ENCODE results near the gene DACT2.
"Not testable (repeated sequence)": the region's sequence is repeated elsewhere in the genome, so short reads cannot be mapped to it uniquely, and the experiment has no call there.

The DACT2 gene

DNA sequence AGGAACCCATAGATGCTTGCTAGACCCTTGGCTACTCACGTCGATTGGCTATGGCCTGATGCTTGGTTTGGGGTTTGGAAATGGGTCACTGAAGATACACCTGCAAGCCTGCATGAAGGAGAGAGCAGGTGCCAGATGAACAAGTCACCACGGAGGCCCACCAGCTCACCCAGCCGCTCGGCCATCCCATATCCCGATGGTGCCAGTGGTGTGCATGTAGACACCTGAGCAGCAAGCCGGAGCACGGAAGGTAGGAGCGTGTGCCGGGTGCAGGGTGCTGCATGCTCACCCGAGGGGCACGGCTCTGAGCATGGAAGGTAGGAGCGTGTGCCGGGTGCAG lies 35.9 kb downstream of the DACT2 start:
- no peak for DNase-seq

- no peak for DNase-seq
Measured at GRCh38 chr6:168282985-168283685, 36.4 kb downstream of the DACT2 start.

- DNase-seq: no peak
Measured at GRCh38 chr6:168281826-168282225, 37.8 kb downstream of the DACT2 start.

- peak in 1 of 56 donors; percentile 77 for DNase-seq
Measured at GRCh38 chr6:168281314-168281713, 38.3 kb downstream of the DACT2 start.

- no peak for DNase-seq
Measured at GRCh38 chr6:168280899-168281245, 38.7 kb downstream of the DACT2 start.

DNA sequence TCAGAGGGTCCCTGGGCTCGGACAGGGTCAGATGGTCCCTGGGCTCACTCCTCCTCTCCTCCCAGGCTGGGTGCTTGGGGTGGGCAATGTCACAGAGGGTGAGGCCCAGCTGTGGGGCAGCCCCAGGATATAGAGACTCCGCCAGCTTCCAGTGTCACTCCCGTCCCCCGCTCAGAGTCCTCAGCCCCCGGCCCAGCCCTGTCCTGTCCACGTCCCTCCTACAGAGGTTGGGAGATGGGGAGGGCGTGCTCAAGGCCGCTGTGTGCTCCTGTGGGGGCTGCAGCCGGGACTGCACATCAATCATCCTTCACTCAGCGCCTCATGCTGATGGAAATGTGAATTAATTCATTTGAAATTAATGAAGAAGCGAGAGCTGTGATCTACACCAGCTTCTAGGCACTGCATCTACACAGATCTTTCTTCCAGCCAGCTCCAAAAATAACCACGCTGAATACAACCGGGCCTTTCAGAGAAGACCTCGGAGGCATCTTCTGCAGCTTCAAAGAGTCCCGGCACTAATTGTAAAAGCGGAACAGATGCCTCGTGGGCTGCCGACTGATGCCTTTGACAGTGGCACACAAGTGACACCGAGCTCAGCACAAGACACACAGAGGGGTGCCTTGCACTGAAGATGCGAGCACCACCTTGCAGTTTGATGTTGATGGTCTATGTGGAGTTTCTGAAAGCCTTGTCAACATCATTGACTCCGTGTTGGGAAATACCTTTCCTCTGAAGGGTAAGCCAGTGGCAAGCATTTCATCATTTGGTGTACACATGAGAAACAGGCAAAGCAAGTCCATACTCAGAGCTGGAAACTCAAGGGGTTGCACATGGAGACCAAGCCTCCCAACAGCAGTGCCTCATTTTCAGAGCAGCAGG lies 39.3 kb downstream of the DACT2 start:
- DNase-seq: peak in 2 of 56 donors; percentile 17 to 35

DNA sequence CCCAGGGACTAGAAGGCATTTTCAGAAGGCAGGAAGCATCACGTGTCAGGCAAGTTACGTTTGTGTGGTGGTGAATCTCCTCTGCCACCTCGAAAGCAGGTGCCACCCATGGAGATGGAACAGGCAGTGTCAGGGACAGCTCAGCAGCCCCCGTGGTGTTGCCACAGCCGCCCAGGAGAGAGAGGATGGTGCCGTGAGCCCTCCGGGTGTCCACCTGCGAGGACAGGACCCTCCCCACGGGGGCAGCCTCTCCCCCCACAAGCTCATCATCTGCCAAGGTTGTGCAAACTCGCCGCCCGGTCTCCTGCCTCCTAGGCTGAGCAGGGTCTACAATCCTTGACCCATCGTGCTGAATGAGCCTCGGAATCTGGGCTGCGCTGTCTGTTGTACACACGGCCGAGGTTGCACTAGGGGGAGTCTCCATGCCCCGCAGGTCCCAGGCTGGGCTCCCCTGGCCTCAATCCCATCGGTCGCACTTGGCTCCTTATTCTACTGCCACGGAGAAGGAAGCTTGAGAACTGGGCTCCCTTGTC lies 40.1 kb downstream of the DACT2 start:
- no peak for DNase-seq

DNA sequence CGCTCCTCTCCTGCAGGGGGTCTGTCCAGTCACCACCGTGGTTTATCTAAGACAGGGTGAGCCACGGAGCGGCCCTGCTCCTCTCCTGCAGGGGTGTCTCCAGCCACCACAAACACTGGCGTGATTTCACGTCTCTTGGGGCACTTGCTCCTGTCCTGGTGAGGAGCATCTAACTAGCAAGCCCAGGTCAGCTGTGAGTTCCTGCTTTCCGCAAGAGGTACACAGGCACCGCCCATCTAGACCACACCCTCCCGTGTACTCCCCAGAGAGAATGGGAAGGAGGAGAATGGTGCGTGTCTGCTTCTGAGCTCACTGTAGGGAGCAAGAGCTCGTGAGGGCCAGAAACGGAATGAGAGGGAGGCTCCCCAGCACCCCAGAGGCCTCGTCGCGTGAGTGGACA lies 40.7 kb downstream of the DACT2 start:
- DNase-seq: no peak

DNA sequence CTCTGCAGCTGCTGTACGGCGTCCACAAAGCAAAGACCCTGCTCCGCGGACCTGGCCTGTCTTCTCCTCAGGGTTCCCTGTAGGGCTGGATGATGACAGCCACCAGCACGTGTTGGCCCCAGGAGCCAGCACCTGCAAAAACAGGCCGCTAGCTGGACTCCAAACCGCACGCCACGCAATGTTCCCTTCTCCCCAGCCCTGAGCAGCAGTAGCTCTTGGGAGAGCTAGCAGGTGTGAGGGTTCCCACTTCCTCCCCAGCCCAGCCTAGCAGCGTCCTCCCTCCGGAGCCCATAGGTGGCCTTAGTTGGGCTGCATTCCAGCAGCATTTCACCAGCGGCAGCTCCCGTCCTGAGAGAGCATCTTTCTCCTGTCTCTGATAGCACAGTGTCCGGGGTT lies 42.3 kb downstream of the DACT2 start:
- no peak for DNase-seq

DNA sequence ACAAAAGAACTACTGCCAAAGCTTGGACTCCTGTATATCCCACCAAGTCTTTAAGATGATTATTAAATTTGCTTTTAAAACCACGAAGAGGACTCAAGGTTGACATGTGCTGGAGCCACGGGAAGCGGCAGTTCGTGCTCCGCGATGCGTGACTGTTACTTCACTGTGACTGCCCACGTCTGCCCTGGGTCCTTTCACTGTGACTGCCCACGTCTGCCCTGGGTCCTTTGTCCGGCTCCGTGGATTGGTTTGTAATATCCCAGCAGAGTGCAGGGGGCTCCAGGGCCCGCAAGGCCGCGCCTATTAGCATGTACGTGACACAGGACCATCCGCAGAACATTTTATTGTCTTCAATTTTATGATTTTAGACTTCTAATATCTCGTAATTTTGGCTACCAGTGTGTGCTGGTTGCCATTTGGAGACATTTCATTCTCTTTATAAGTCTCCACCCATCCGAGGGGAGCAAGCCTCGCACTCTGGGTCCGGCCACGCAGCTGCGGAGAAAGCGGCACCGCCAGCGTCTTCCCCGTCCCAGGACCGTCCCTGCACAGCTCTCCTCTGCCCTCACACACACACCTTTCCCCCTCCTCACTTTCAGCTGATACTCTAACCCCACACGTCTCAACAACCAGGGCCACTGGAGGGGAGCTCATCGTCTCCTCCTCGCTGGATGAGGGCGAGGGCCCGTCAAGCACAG lies 42.9 kb downstream of the DACT2 start:
- no peak for DNase-seq

- no peak for DNase-seq
Measured at GRCh38 chr6:168275168-168275567, 44.4 kb downstream of the DACT2 start.

- no peak for DNase-seq
Measured at GRCh38 chr6:168274037-168274952, 45.3 kb downstream of the DACT2 start.

GRCh38 chr6:168273441-168274036 lies 46.0 kb downstream of the DACT2 start:
- no peak for DNase-seq

GRCh38 chr6:168272415-168273325 lies 46.9 kb downstream of the DACT2 start:
- DNase-seq: no peak

DNA sequence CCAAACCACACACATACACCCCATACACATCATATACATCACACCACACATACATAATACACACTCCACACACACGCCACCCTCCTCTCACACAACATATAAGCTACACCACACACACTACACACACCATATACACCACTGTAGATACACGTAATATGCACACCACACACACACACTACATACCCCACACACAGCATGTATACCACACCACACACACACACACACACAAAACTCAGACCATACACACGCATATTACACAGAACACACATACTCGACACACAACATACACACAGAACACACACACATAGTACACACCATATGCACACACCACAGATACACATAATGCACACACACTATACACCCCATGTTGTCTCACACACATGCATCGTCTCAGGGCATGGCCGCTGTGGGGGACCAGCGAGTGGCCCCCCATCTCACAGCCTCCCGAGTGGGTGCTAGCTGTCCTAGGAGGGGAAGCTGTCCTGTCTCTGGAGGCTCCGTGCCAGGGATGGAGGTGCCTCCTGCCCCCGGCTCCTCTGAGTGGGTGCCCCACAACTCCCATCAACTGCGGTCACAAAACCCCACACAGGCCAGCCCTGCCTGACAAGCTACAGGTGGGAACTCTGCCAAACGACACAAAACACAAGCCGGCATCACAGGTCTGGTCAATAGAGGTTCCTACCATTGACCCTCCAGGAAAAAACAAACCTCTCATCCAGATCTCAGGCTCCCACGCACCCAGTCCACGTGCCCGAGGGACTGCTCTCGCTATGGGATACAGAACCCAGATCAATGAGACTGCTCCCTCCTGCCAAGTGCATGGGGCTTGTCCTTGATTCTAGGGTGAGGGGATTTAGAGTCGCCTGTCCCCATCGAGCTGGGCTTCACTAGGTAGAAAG lies 49.1 kb downstream of the DACT2 start:
- no peak for DNase-seq

DNA sequence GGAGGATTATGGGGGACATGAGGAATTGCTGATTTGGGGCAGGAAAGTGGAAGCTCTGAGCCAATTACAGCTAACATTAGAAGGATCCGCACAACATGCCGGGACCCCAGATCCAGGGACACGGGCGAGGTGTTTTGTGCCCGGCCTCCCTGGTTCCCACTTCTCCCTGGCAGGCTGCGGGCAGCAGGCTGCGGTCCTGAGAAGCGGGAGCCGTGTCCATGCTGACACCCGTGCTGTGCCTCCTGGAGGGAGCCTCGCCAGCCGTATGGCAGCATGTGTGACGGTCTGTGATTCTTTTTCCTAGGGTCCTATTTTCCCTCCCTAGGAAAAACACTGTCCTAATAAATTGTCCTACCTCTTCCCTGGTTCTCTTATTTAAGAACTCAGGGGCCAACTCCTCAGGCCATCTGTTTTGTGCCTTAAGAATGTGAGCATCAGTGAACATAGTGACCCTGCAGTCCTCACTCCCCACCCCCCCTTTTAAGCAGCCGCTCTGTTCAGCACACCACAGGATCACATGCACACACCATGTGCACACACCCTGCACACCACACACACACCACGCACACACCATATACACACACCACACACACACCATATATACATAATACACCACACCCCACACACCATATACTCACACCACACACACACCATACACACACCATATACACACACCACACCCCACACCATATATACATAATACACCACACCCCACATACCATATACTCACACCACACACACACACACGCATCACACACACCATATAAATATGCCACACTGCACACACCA lies 49.9 kb downstream of the DACT2 start:
- no peak for DNase-seq

DNA sequence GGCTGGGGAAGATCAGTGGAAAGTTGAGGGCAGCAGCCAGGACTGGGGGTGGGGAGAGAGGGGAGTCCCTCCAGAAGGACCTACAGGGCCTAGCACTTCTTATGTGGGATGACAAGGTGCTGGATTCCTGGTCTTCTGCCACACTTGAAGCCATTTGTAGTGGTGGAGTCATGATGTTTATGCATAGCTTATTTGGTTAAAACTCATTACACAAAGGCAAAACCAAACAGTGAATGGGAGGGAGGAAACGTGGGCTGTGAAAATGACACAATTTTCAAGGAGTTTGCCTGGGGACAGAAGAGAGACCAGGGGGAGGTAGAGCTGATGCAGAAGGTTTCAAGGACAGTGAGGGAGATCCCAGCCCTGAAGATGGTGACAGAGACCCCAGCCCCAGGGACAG lies 50.8 kb downstream of the DACT2 start:
- DNase-seq: no peak

GRCh38 chr6:168267779-168268178 lies 51.8 kb downstream of the DACT2 start:
- DNase-seq: not testable (repeated sequence)
